K562 (cell line): ENCODE data around the gene DPT.

Experiments
- EZH2 ChIP-seq: IDR thresholded peaks from 2 replicates; pipeline ENCODE4 v1.6.1; 2012; ENCODE audit warnings: low read depth, mild to moderate bottlenecking, inconsistent platforms, low read length, borderline replicate concordance
- HCFC1 ChIP-seq: IDR thresholded peaks from 2 replicates; pipeline ENCODE4 v1.6.1; 2012; ENCODE audit warnings: low read depth, low read length, improper control_type of control experiment
- KDM5B ChIP-seq: fragments of 200-600 bp; sonication (generic); IDR thresholded peaks from 2 replicates; pipeline ENCODE4 v1.6.1; 2012; ENCODE audit warnings: low read depth, mild to moderate bottlenecking, moderate library complexity, low read length, control low read depth, inconsistent platforms; ENCODE audit not compliant: insufficient replicate concordance
- SETDB1 ChIP-seq: IDR thresholded peaks from one replicate; pipeline ENCODE4 v1.6.1; 2012; ENCODE audit warnings: low read length, control low read depth, inconsistent platforms
- YY1 ChIP-seq, 3 experiments: IDR thresholded peaks; 2 replicates each; pipeline ENCODE4 v1.6.1; 2011; ENCODE audit warnings: low read length in 2 of 3, mild to moderate bottlenecking in 2 of 3, moderate library complexity in 2 of 3, borderline replicate concordance in 1 of 3, control low read depth in 1 of 3, low read depth in 1 of 3; ENCODE audit not compliant: insufficient read depth in 3 of 3, insufficient replicate concordance in 2 of 3, control insufficient read depth in 1 of 3, insufficient read length in 1 of 3; ENCODE audit errors: extremely low read depth in 1 of 3

GRCh38 chr1:168760241-168760640 lies 31.2 kb upstream of the DPT start:
- no peak for TF ChIP-seq HCFC1
- no peak for TF ChIP-seq EZH2
- TF ChIP-seq SETDB1 = no peak
- TF ChIP-seq KDM5B = no peak
- no peak for TF ChIP-seq YY1 (IDR thresholded peaks at IDR 0.05; ENCODE audit: borderline replicate concordance in 1 of 3, control insufficient read depth in 1 of 3, extremely low read depth in 1 of 3, insufficient read depth in 3 of 3, insufficient read length in 1 of 3, insufficient replicate concordance in 2 of 3, low read depth in 1 of 3, low read length in 2 of 3)
